ENCODE results near the gene C14orf93.

C14orf93 gene

DNA sequence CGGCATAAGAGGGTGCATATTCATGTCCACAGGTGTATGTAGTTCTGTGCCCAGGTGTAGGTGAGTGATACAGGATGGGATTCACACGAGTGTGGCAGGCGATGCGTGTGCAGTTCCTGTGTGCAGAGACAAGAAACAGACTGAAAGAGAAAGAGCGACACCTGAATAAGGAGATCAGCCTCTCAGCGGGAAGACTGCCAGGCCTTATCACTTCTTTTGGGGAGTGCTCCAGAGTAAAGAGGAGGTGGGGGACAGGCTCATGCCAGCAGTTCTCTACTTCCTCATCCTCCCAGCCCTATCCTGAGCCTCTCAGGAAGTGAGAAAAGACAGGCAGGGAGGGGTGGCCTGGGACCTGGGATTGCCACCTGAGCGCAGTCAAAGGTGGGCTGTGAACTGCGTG, 34.9 kb upstream of the C14orf93 start:
- DNase-seq, result no peak

DNA sequence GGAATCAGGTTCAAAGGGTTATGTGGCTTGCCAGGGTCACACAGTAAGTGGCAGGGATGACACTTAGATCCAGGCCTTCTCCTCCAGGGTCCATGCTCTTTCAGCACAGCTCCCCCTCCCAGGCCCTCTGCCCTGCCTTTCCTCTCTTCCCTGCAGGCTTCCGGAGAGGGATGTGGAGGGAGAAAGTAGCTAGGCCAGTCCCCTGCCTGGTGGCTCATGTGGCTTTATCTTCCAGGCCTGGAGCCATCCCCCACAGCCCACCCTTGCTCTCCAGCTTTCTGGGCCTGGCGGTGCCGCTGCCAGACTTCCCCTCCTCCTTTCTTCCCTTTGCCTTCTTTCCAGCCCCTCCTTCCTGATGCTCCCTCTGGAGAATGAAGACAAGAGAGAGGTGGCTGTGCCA, 33.8 kb upstream of the C14orf93 start:
- no peak for DNase-seq

DNA sequence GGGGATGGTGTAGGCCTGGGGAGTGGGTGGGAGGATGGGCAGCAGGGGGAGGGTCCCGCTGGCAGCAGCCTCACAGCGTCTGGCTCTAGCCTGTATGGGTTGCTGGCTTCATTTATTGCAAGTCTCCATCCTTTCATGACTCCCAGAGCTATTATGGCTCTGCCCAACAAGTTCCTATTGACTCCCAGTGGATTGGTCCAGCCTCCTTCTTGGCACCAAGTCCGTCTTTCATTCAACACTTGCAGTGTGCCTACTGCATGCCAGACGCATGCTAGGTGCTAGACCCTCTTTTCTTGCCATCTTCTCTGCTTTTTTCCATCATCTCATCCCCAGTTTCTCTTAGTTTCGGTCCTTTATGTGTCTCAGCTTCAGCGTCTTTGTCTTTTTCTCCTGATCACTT, 33.2 kb upstream of the C14orf93 start:
- DNase-seq, result no peak

DNA sequence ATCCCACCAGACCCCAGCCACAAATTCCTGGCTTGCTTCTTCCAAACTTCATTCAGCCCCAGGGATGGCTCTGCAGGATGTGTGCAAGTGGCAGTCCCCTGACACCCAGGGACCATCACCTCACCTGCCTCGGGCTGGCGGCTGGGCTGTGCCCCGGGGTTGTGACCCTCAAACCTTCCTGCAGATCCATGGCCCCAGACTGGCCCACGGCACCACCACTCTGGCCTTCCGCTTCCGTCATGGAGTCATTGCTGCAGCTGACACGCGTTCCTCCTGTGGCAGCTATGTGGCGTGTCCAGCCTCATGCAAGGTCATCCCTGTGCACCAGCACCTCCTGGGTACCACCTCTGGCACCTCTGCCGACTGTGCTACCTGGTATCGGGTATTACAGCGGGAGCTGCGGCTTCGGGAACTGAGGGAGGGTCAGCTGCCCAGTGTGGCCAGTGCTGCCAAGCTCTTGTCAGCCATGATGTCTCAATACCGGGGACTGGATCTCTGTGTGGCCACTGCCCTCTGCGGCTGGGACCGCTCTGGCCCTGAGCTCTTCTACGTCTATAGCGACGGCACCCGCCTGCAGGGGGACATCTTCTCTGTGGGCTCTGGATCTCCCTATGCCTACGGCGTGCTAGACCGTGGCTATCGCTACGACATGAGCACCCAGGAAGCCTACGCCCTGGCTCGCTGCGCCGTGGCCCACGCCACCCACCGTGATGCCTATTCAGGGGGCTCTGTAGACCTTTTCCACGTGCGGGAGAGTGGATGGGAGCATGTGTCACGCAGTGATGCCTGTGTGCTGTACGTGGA, 32.4 kb upstream of the C14orf93 start, which contains the start of gene PSMB11:
Gene PSMB11 (plus strand): TSS at position 51 of the 804 bp plus-strand sequence. CDS start 14 bp downstream, at position 65.
- no peak for DNase-seq

DNA sequence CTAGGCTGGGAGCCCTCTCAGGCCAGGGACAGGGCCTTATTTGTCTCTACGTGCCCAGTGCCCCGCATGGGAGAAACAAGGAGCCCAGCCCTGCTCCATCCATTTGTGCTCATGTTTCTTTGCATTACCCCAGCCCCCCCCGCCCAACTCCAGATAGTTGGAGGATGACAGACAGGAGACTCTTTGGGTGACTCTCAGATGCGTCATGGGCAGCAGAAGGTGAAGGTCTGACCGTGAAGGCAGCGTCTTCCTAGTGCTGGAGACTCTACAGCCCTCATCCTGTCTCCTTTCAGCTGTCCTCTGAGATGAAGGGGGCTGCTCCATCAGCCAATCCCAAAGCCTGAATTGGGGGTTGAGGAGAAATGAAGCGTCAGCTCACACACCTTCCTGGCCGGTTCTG, 31.8 kb upstream of the C14orf93 start:
- DNase-seq, result no peak

DNA sequence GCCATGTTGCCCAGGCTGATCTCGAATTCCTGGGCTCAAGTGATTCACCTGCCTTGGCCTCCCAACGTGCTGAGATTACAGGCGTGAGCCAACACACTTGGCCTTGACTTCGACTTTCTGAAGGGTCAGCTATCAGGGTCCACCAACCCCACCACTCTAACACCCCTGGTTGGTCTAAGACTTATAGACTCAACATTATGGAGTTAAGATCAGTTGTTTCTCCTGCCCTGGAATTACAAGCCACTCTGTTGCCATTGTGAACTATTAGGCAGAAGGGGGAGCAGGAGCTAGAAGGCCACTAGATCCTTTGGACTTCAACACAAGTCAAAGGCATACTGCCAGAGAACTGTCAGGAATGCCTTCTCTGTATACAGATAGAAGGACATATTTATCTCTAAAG, 30.2 kb upstream of the C14orf93 start:
- no peak for DNase-seq

DNA sequence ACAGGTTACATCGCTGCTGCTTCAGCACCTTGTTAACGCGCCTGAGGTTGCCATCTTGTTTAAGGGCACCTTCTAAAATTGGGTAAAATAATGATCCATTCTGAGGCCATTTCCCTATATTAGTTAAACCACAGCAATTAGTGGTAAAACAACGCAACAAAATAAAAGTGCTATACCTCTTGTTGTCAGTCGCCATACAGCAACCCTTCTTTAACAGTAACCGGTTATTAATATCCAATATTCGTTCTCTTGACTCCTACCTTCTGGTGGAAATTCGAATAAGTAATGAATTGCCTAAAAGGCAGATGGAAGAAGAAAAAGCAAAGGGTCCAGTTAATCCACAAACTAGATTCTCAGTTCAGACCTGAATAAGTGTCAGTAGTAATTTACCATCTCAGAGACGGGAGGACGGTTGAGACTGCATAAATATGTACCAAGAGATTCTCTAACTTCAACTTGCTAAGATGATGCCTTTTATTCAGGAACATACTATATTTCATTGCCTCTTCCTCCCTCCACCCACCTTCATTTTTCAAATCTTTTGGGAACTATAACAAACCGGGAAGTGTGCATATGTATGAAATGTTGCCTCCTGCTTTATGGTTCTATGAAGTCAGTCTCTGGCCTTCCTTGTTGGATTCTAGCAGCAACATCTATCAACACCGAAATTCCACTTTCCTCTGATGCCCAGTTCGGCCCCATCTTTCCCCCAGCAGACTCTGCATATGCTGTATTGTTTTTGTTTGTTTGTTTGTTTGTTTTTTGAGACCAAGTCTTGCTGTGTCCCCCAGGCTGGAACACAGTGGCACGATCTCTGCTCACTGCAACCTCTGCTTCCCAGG, 25.6 kb upstream of the C14orf93 start:
- no peak for DNase-seq

DNA sequence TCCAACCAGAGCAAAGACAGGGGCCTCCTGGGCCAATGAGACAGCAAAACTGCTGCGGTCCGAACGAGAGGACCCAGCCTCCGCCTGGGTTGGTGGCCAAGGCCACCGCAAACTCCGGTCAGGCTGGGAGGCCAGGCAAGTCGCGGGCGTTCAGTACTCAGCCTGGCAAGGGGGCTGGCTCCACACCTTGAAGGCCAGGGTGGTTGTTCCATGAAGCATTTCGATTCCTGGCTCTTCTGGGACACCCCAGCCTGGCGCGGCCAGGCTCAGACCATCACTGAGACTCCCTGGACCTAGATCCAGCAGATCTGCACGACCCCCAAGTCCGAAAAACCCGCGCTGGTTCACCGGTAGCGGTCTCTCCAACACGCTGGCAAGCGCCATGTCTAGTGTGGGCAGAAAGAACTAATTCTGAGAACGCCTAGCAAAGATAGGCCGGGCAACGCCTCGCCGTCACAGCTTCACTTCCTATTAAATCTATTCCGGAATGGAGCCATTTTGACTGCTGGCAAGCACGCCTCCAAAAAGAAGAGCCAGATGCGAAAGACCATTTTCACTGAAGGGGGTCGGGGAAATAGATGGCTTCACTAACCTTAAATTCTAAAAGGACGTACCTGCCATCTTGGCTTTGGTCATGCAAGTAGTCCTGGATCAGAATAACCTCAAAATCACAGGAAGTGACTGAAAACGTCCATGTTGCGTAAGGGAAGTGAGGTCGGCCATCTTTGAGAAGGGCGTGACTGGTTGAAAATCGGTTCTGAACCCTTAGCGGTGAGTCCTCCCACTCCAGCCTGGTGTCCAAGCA, 24.8 kb upstream of the C14orf93 start, which contains the start of gene PSMB5:
Gene PSMB5 (minus strand): TSS at position 403 of the 805 bp plus-strand sequence. CDS start 19 bp downstream, at position 384.
- no peak for DNase-seq

DNA sequence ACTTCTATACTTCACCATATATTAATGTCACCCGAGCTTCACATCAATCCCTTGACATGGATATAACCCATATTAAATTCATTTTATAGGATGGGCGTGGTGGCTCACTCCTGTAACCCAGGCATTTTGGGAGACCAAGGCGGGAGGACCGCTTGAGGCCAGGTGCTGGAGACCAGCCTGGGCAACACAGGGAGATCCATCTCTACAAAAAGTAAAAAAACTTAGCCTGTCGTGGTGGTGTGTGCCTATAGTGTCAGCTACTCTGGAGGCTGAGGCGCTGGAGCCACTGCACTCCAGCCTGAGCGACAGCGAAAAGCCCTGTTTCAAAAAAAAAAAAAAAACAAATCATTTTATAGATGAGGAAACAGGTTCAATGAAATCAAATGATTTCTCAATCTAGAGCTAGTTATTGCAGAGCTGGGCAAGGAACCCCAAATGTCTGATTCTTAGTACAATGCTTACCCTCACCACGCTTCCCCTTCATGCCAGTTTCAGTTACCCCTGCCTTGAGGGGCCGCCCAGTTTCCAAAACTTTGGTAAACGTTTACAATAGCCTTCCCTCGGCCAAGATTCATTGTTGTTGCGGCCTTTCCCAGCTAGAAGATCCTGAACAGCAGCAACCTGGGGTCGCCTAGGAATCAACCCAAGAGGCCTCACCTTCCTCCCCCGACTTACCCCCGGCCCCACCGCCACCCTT, 24.0 kb upstream of the C14orf93 start:
- DNase-seq, result no peak

DNA sequence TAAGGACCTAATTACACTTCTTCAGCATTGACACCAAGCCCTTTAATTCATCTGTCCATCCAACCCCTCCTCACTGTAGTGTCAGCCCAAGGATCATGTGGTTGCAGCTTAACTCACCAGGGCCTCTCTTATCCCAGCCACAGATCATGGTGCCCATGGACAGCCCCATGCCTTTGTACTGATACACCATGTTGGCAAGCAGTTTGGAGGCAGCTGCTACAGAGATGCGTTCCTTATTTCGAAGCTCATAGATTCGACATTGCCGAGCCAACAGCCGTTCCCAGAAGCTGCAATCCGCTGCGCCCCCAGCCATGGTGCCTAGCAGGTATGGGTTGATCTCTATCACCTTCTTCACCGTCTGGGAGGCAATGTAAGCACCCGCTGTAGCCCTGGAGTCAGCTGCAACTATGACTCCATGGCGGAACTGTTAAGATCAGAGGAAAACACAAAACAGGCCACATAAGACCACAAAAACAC, 23.3 kb upstream of the C14orf93 start:
- DNase-seq, result no peak

DNA sequence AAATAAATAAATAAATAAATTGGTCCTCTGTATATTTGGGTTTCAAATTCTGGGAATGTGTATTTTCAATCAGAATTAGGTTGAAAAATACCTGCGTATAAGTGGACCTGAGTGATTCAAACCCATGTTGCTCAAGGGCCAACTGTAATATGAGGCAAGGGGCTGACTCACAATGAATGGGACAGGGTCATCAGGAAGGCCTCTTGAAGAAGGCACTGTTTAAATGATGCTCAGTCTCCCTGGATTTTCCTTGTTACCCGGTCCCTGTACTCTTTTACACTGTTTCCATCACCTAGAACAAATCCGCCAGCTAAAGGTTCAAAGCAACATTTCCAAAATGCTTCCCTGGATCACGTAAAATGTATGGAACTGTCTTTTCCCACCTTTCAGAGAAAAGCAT, 21.0 kb upstream of the C14orf93 start:
- no peak for DNase-seq

DNA sequence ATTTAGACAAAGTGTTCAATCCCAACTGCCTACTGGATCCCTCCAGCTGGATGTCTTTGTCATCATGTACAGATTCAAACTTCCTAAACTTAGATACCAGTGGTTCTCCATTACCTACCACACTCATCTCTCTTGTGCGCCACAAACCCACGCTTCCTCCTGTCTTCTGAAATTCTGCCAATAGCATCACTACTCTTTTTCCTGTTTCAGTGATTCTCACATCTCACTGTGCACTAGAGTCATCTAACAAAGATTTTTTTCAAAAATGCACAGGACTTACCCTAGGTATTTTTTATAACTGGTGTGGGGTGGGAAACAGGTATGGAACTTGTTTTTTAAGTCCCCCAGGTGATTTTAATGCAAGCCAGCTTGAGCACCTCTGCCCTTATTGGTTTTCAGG, 18.9 kb upstream of the C14orf93 start:
- DNase-seq, result no peak

DNA sequence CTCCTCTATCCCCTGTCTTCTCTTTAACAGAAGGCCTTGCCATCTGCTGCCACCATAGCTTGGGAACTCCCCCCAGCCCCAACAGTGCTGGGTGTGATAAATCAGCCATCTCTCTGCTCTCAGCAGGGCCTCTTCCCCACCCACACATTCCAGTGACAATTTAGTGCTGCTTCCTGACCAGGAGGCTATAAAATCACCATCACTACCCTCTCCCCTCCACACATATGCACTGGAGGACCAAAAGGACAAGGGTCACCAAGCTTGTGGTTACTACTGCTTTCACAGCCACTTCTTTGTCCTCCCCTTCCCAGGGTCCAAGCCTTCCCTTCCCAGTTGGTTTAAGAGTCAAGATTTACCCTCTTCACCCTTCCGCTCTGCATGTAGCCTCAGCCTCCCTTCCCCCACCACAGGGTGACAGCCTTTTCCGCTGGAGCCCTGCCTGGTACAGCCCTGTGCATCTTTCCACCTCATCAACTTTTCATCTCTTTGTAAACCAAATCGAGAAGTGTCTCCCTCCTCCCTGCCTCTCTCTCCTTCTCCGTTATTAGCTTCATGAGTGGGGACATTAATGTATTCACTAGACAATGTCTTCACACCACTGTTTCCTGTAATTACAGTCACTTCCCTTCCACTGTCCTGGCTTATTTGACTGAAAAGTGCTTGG, 15.3 kb upstream of the C14orf93 start:
- no peak for DNase-seq

DNA sequence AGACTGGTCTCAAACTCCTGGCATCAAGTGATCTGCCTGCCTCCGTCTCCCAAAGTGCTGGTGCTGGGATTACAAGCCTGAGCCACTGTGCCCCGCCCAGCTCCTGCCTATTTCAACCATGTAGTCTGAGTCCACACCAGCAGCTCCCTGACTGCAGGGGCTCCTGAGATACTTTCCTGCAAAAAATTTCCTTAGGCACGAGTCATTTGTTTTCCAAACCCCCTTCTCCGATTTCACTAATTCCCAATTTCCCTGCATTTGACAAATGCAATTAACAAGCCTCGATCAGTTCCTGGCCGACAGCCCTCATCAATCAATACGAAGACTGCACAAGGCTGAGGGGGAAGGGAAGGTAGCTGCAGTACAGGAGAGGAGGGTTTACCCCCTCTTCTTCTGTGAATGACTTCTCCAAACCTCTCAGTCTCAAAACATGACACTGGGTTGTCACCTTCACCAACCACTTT, 14.7 kb upstream of the C14orf93 start:
- DNase-seq, result no peak

DNA sequence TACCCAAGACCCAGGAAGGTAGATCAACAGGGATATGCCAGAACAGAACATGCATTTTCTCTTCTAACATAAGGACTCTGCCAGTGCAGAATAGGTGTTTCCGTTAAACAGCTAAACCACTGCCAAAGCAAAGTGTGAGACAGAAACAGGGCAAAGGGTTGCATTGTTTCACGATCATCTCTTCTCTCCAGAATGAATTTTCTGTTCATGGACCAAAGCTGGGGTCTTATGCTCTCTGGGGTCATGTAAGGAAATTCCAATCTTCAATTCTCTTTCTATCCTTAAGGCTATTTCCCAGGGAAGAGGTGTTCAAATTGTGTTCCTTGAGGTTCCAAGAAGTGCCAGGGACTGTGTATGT, 13.8 kb upstream of the C14orf93 start:
- DNase-seq, result no peak

DNA sequence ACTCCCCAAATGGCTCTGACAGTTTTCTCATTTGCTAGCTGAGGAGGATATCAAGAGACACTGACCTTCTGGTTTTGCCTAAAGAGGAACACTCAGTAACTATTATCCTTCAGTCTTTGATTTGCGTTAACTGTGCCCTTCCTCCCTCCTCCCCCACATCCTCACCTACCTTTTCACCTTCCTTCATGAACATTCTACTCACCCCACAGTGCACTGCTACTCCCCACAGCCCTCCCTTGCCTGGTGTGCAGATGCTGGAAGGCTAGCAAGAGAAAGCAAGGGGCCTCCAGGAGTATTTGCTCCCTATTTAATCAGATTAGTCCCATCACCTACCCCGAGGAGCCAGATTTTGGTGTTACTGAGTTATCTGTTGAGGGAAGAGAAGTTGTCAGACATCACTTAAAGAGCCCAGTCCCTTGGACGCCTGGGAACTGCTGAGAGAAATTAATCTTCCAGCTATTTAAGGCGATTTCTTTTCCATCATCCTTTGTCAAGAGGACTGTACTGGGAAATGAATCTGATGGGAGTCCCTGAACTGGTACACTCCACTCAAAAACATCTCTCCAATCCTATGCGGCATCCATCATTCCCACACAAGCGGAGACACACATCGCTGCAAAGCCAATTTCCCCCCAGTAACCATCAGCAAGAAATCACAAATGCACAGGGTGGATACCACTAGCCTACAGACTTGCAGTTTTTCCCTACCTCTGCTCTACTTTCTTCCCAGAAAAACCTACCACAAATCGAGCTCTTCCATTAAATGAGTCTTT, 13.3 kb upstream of the C14orf93 start:
- DNase-seq, result no peak

DNA sequence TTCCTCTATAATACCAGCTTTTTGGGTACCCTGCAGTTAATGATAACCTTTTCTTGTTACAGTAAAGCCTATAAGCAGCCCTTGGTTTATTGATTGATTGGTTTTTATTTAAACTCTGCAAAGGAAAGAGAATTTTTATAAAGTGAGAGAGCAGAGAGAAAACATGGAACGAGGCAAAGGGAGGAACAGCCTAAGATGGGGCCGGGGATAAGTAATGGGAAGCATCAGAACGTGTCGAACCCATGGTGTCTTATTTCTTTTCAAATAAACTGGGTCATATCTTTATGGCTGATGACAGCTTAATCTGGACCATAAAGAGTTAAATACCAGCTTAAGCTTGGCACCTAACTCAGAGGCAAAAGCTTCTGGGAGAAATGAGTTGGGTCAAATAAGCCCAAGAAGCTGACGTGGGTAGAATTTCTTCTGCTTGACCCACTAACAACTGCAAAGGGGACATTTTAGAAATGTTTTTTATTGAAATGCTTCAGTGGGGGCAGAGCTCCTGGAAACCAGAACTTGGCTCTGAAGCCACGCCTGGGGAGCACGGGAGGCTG, 12.0 kb upstream of the C14orf93 start:
- DNase-seq, result no peak

DNA sequence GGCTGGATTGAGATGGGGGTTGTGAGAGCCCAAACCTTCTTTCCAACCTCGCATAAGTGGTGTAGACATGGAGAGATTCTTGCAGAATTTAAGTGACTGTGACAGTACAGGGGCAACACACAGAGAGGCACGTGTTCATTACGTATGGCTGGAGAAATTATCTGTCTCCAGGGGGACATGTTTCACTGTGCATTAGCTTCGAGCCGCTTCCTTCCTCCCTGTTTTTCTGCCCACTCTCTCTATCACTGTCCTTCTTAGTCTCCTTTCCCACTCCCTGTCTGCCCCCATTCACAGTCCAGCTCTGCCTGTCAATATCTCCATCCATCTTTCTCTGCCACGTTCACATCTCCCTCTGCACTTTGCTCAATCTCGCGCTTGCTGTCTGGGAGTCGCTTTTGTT, 11.5 kb upstream of the C14orf93 start:
- DNase-seq, result no peak

DNA sequence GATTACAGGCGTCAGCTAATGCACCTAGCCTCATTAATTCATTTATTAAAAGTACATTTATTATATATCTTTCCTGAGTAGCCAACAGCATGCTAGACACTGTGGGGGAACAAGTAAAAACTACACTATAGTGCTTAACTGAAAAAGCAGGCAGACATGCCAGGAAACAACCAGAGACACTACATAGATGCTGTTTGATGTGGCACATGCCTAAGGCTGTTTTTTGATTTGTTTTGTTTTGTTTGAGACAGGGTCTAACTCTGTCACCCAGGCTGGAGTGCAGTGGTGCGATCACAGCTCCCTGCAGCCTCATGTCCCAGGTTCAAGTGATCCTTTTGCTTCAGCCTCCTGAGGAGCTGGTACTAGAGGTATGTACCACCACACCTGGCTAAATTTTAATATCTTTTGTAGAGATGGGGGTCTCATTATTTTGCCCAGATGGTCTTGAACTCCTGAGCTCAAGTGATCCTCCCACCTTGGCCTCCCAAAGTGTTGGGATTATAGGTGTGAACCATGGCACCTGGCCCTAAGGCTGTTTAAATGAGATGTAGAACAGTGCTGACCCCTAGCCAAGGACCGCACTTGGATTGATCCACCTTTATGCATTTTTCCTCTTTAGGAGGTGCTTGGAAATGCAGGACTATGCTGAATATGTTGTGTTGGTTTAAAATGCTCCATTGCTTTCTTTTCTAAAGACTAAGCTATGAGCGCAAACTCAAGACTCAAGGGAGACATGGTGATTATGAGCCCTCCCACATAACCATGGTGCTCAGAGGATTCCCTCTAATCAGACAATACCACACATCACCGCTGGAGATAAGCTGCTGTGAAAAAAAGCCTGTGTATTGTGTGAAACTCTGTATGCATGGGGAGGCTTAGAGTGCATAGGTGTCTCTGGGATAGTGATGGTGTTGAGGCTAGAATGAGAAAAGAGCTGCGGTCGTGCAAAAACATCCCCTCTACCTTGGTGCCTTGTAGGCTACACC, 10.5 kb upstream of the C14orf93 start:
- DNase-seq, result no peak
